ENCODE results near the gene SYNRG.
A peak's percentile ranks its signal among the peaks of the same experiment; 100 is the strongest.

The SYNRG gene

GRCh38 chr17:37500378-37500777, 108.8 kb downstream of the SYNRG start:
- DNase-seq (ENCODE audit: low read depth in 3 of 3) = no peak

- no peak for DNase-seq (ENCODE audit: low read depth in 3 of 3)
Measured at GRCh38 chr17:37494971-37495370, 114.2 kb downstream of the SYNRG start.

- DNase-seq (ENCODE audit: low read depth in 3 of 3) = no peak
Measured at GRCh38 chr17:37494401-37494831, 114.8 kb downstream of the SYNRG start.

- no peak for DNase-seq (ENCODE audit: low read depth in 3 of 3)
Measured at GRCh38 chr17:37493249-37494027, 115.8 kb downstream of the SYNRG start.

GRCh38 chr17:37492167-37492566, 117.1 kb downstream of the SYNRG start:
- DNase-seq (ENCODE audit: low read depth in 3 of 3) = no peak

GRCh38 chr17:37490638-37491614, 118.3 kb downstream of the SYNRG start:
- DNase-seq (ENCODE audit: low read depth in 3 of 3) = no peak

GRCh38 chr17:37490022-37490587, 119.1 kb downstream of the SYNRG start:
- DNase-seq (ENCODE audit: low read depth in 3 of 3) = peak; percentile 45 to 74 (median 55)

GRCh38 chr17:37489197-37490001, 119.8 kb downstream of the SYNRG start, which contains the start of gene DUSP14:
DUSP14 (plus strand) TSS chr17:37489891; CDS start chr17:37512273, 22,382 bp downstream.
- DNase-seq (ENCODE audit: low read depth in 3 of 3) = peak; percentile 52 to 74 (median 69)

- peak; percentile 32 to 65 (median 48) for DNase-seq (ENCODE audit: low read depth in 3 of 3)
Measured at GRCh38 chr17:37488607-37489196, 120.5 kb downstream of the SYNRG start.

GRCh38 chr17:37488009-37488604, 121.1 kb downstream of the SYNRG start:
- no peak for DNase-seq (ENCODE audit: low read depth in 3 of 3)

- no peak for DNase-seq (ENCODE audit: low read depth in 3 of 3)
Measured at GRCh38 chr17:37485938-37486570, 123.2 kb downstream of the SYNRG start.

GRCh38 chr17:37483311-37484039, 125.7 kb downstream of the SYNRG start:
- no peak for DNase-seq (ENCODE audit: low read depth in 3 of 3)

- DNase-seq (ENCODE audit: low read depth in 3 of 3) = no peak
Measured at GRCh38 chr17:37481001-37481665, 128.1 kb downstream of the SYNRG start.

- no peak for DNase-seq (ENCODE audit: low read depth in 3 of 3)
Measured at GRCh38 chr17:37480427-37480826, 128.8 kb downstream of the SYNRG start.

- DNase-seq (ENCODE audit: low read depth in 3 of 3) = no peak
Measured at GRCh38 chr17:37479025-37479424, 130.2 kb downstream of the SYNRG start.

- DNase-seq (ENCODE audit: low read depth in 3 of 3) = no peak
Measured at GRCh38 chr17:37478187-37478586, 131.0 kb downstream of the SYNRG start.

GRCh38 chr17:37476431-37477120, 132.6 kb downstream of the SYNRG start:
- DNase-seq (ENCODE audit: low read depth in 3 of 3) = no peak
